ENCODE results near the gene ADARB2. TPM values are rescaled to one million over a fixed set of nuclear protein-coding genes. Genes with fewer than 3 reads are reported as not detected.

ADARB2 gene
- total and polyA plus RNA-seq, 7 experiments from 2014 or later: 0.05 to 13.6 (median 6.3) TPM; not detected in 3

DNA sequence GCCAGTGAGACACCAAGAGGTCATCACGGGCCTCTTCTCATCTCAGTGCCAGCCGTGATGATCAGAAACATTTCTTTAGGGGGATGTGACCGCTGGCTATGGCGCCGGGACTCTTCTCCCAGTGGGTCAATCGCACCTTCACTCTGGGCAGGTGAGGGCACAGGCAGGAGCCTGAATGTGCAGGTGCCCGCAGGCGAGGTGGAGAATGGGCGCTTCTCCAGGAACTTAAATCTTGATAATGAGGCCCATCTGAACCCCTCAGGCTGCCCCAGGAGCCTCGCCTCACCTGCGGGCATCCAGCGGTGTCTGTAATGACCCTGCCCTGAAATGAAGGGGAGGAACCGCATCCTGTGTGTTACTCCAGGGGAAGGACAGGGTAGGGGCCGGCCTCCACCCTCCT is 204.7 kb downstream of the ADARB2 start:
- POLR2A ChIA-PET: no interaction called here

GRCh38 chr10:1531883-1532597 is 205.3 kb downstream of the ADARB2 start:
- no peaks in the 10 kb centered on the region for H3K36me3 ChIP-seq (ENCODE audit: control insufficient read depth in 2 of 3, insufficient read depth in 3 of 3, low read length in 3 of 3)
- no peak for ATAC-seq
- Mint-ChIP-seq H3K36me3 (no peaks in the 10 kb centered on the region), H3K9me3 (peaks cover 0 to 3% (median 0%) of the 10 kb centered on the region in 11 donors), H3K27ac (no peak overlapping the region), H3K27me3 (peaks cover 3 to 38% (median 25%) of the 10 kb centered on the region in 5 donors), H3K4me3 (no peak overlapping the region), H3K4me1 (no peaks in the 10 kb centered on the region)
- POLR2A ChIA-PET: no interaction called here
- H3K4me3 ChIP-seq (ENCODE audit: low read length): no peak overlapping the region
- H3K27me3 ChIP-seq (ENCODE audit: control insufficient read depth in 2 of 2, insufficient read depth in 2 of 2, low read length in 2 of 2): no peaks in the 10 kb centered on the region
- no peak for DNase-seq
- no peaks in the 10 kb centered on the region for H3K4me1 ChIP-seq (ENCODE audit: control insufficient read depth in 2 of 2, insufficient read depth in 2 of 2, low read length in 2 of 2)
- no peaks in the 10 kb centered on the region for H3K9me3 ChIP-seq (ENCODE audit: control insufficient read depth in 2 of 3, low read length in 3 of 3)
- H3K27ac ChIP-seq (ENCODE audit: low read depth, low read length): no peak overlapping the region
- intact Hi-C loops (cut with micrococcal nuclease): no loop called here
- CTCF ChIA-PET: no interaction called here

More for the DNA sequence above, 204.7 kb downstream of the ADARB2 start:
- H3K4me1 Mint-ChIP-seq: no peaks in the 10 kb centered on the region
- no peak overlapping the region for H3K4me3 Mint-ChIP-seq
- H3K36me3 Mint-ChIP-seq: no peaks in the 10 kb centered on the region
- H3K27me3 ChIP-seq (ENCODE audit: control insufficient read depth in 2 of 2, insufficient read depth in 2 of 2, low read length in 2 of 2): no peaks in the 10 kb centered on the region
- H3K27me3 Mint-ChIP-seq: peaks cover 3 to 33% (median 25%) of the 10 kb centered on the region in 5 donors
- no peaks in the 10 kb centered on the region for H3K4me1 ChIP-seq (ENCODE audit: control insufficient read depth in 2 of 2, insufficient read depth in 2 of 2, low read length in 2 of 2)
- H3K4me3 ChIP-seq (ENCODE audit: low read length): no peak overlapping the region
- no peaks in the 10 kb centered on the region for H3K36me3 ChIP-seq (ENCODE audit: control insufficient read depth in 2 of 3, insufficient read depth in 3 of 3, low read length in 3 of 3)
- H3K27ac ChIP-seq (ENCODE audit: low read depth, low read length): no peak overlapping the region
- no peak overlapping the region for H3K27ac Mint-ChIP-seq
- H3K9me3 Mint-ChIP-seq: peaks cover 0 to 3% (median 0%) of the 10 kb centered on the region in 11 donors
- DNase-seq (no peak), ATAC-seq (no peak)
- intact Hi-C loops (cut with micrococcal nuclease): no loop called here
- no peaks in the 10 kb centered on the region for H3K9me3 ChIP-seq (ENCODE audit: control insufficient read depth in 2 of 3, low read length in 3 of 3)
- CTCF ChIA-PET: no interaction called here

DNA sequence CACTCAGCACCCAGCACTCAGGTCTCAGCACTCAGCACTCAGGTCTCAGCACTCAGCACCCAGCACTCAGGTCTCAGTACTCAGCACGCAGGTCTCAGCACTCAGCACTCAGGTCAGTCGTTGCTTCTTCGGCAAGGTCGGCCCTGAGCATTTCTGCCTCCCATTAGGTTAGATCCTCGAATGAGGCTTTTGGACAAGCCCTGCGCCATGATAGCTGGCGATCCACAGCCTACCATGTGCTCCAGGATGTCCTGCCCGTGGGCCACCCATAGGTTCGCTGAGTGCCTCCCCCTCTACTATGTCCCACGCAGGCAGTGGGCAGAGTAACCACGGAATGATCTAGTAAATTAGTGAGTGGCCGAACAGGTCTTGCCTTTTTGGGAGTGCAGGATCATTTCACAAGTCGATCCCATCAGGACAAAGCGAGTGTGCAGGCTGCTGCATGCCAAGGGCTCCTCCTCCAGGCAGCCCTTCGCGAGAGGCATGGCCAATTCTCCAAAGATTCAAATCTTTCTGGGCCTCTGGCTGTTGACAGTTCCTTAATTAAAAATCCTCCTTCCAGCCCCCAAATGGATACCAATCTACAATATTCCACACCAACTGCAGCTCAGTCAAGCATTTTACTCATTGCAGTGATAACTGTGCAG is 206.3 kb downstream of the ADARB2 start:
- no peak for DNase-seq
- H3K9me3 Mint-ChIP-seq: peaks cover 0 to 3% (median 0%) of the 10 kb centered on the region in 11 donors
- ChIA-PET CTCF (interaction anchor here (0.6 kb wide), 1 partner anchor 531 kb away, joined by 3 read pairs; no protein-coding TSS in a partner anchor), POLR2A (no interaction called here)
- Histone ChIP-seq H3K27me3 (ENCODE audit: control insufficient read depth in 2 of 2, insufficient read depth in 2 of 2, low read length in 2 of 2) (no peaks in the 10 kb centered on the region), H3K9me3 (ENCODE audit: control insufficient read depth in 2 of 3, low read length in 3 of 3) (no peaks in the 10 kb centered on the region), H3K36me3 (ENCODE audit: control insufficient read depth in 2 of 3, insufficient read depth in 3 of 3, low read length in 3 of 3) (no peaks in the 10 kb centered on the region), H3K4me1 (ENCODE audit: control insufficient read depth in 2 of 2, insufficient read depth in 2 of 2, low read length in 2 of 2) (no peaks in the 10 kb centered on the region), H3K4me3 (ENCODE audit: low read length) (no peak overlapping the region), H3K27ac (ENCODE audit: low read depth, low read length) (no peak overlapping the region)
- intact Hi-C loops (cut with micrococcal nuclease): no loop called here
- ATAC-seq: no peak
- no peaks in the 10 kb centered on the region for H3K4me1 Mint-ChIP-seq
- H3K27ac Mint-ChIP-seq: no peak overlapping the region
- no peaks in the 10 kb centered on the region for H3K36me3 Mint-ChIP-seq
- no peak overlapping the region for H3K4me3 Mint-ChIP-seq
- peaks cover 3 to 38% (median 25%) of the 10 kb centered on the region in 5 donors for H3K27me3 Mint-ChIP-seq

DNA sequence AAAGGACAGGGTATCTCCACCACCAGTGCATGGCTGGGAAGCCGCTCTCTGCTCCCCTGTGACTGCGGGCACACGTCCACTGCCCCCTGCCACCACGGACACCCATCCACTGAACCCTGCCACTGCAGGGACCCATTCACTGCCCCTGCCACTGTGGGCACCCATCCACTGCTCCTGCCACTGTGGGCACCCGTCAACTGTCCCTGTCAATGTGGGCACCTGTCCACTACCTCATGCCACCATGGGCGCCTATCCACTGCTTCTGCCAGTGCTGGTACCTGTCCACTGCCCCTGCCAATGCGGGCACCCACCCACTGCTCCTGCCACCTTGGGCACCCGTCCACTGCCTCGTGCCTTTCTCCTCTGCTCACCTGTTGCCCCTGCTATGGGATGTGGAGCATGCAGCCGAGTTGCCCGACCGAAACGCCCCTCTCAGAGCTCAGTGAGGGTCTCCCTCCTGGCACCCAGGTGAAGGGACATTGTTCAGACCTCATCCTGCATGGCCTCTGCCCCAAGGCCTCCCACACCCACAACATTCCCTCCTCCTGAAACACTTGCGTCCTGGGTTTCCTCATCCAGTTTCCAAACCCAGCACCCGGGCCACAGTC is 207.4 kb downstream of the ADARB2 start:
- Mint-ChIP-seq H3K9me3 (peaks cover 0 to 3% (median 0%) of the 10 kb centered on the region in 11 donors), H3K4me1 (no peaks in the 10 kb centered on the region), H3K27me3 (peaks cover 3 to 38% (median 32%) of the 10 kb centered on the region in 5 donors), H3K27ac (no peak overlapping the region), H3K4me3 (no peak overlapping the region), H3K36me3 (no peaks in the 10 kb centered on the region)
- POLR2A ChIA-PET: no interaction called here
- ATAC-seq (no peak), DNase-seq (no peak)
- Histone ChIP-seq H3K9me3 (ENCODE audit: control insufficient read depth in 2 of 3, low read length in 3 of 3) (no peaks in the 10 kb centered on the region), H3K36me3 (ENCODE audit: control insufficient read depth in 2 of 3, insufficient read depth in 3 of 3, low read length in 3 of 3) (no peaks in the 10 kb centered on the region), H3K4me3 (ENCODE audit: low read length) (no peak overlapping the region), H3K4me1 (ENCODE audit: control insufficient read depth in 2 of 2, insufficient read depth in 2 of 2, low read length in 2 of 2) (no peaks in the 10 kb centered on the region), H3K27ac (ENCODE audit: low read depth, low read length) (no peak overlapping the region), H3K27me3 (ENCODE audit: control insufficient read depth in 2 of 2, insufficient read depth in 2 of 2, low read length in 2 of 2) (no peaks in the 10 kb centered on the region)
- intact Hi-C loops (cut with micrococcal nuclease): no loop called here
- CTCF ChIA-PET: no interaction called here

- H3K4me1 Mint-ChIP-seq: no peaks in the 10 kb centered on the region
- ChIA-PET POLR2A (no interaction called here), CTCF (no interaction called here)
Measured at GRCh38 chr10:1527951-1528350, 209.4 kb downstream of the ADARB2 start.

DNA sequence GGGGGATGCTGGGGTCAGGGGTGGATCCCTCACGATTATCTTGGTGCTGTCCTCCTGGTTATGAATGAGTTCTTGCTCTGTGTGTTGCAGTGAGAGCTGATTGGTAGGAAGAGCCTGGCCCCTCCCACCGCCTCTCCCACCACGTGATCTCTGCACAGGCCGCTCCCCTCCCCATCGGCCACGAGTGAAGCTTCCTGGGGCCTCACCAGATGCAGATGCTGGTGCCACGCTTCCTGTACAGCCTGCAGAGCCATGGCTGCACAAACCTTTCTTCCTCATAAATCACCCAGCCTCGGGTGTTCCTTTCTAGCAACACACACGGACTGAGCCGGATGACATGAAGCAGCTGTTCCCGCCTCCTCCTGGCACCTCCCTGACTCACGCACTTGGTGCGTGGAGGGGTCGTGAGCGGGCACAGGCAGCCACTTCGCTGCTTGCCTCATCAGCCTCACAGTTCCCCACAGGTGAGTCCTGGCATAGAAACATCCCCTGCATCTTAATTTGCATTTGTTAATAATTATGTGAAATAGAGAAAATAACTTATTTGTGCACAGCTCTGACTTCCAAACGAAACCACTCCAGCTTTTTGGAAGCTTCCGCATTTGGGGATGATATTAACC is 210.8 kb downstream of the ADARB2 start:
- H3K9me3 Mint-ChIP-seq: peaks cover 0 to 2% (median 0%) of the 10 kb centered on the region in 11 donors

More at GRCh38 chr10:1527951-1528350, 209.4 kb downstream of the ADARB2 start:
- Histone ChIP-seq H3K27ac (ENCODE audit: low read depth, low read length) (no peak overlapping the region), H3K4me1 (ENCODE audit: control insufficient read depth in 2 of 2, insufficient read depth in 2 of 2, low read length in 2 of 2) (no peaks in the 10 kb centered on the region), H3K9me3 (ENCODE audit: control insufficient read depth in 2 of 3, low read length in 3 of 3) (no peaks in the 10 kb centered on the region), H3K4me3 (ENCODE audit: low read length) (no peak overlapping the region), H3K36me3 (ENCODE audit: control insufficient read depth in 2 of 3, insufficient read depth in 3 of 3, low read length in 3 of 3) (no peaks in the 10 kb centered on the region), H3K27me3 (ENCODE audit: control insufficient read depth in 2 of 2, insufficient read depth in 2 of 2, low read length in 2 of 2) (no peaks in the 10 kb centered on the region)
- Mint-ChIP-seq H3K27me3 (peaks cover 0 to 34% (median 31%) of the 10 kb centered on the region in 5 donors), H3K36me3 (no peaks in the 10 kb centered on the region), H3K27ac (no peak overlapping the region), H3K4me3 (no peak overlapping the region), H3K9me3 (peaks cover 0 to 3% (median 0%) of the 10 kb centered on the region in 11 donors)
- no peak for DNase-seq
- intact Hi-C loops (cut with micrococcal nuclease): no loop called here
- ATAC-seq: no peak

More for the DNA sequence above, 210.8 kb downstream of the ADARB2 start:
- Mint-ChIP-seq H3K4me1 (no peaks in the 10 kb centered on the region), H3K27ac (no peak overlapping the region), H3K4me3 (no peak overlapping the region), H3K27me3 (peaks cover 2 to 32% (median 28%) of the 10 kb centered on the region in 5 donors), H3K36me3 (no peaks in the 10 kb centered on the region)
- Histone ChIP-seq H3K9me3 (ENCODE audit: control insufficient read depth in 2 of 3, low read length in 3 of 3) (no peaks in the 10 kb centered on the region), H3K27ac (ENCODE audit: low read depth, low read length) (no peak overlapping the region), H3K4me3 (ENCODE audit: low read length) (no peak overlapping the region), H3K27me3 (ENCODE audit: control insufficient read depth in 2 of 2, insufficient read depth in 2 of 2, low read length in 2 of 2) (no peaks in the 10 kb centered on the region), H3K36me3 (ENCODE audit: control insufficient read depth in 2 of 3, insufficient read depth in 3 of 3, low read length in 3 of 3) (no peaks in the 10 kb centered on the region), H3K4me1 (ENCODE audit: control insufficient read depth in 2 of 2, insufficient read depth in 2 of 2, low read length in 2 of 2) (no peaks in the 10 kb centered on the region)
- DNase-seq (no peak), ATAC-seq (no peak)
- ChIA-PET POLR2A (no interaction called here), CTCF (interaction anchor here (0.5 kb wide), 1 partner anchor 299 kb away, joined by 3 read pairs; no protein-coding TSS in a partner anchor)
- intact Hi-C loops (cut with micrococcal nuclease): no loop called here

All from naive thymus-derived CD4-positive, alpha-beta T cell (primary cell).